Measurements from ENCODE around the gene HERPUD1. TPM values are rescaled to one million over a fixed set of nuclear protein-coding genes. Genes with fewer than 3 reads are reported as not detected.

Gene HERPUD1
- total and polyA plus RNA-seq, 2 experiments from 2014 or later = 40.5 to 116 TPM

DNA sequence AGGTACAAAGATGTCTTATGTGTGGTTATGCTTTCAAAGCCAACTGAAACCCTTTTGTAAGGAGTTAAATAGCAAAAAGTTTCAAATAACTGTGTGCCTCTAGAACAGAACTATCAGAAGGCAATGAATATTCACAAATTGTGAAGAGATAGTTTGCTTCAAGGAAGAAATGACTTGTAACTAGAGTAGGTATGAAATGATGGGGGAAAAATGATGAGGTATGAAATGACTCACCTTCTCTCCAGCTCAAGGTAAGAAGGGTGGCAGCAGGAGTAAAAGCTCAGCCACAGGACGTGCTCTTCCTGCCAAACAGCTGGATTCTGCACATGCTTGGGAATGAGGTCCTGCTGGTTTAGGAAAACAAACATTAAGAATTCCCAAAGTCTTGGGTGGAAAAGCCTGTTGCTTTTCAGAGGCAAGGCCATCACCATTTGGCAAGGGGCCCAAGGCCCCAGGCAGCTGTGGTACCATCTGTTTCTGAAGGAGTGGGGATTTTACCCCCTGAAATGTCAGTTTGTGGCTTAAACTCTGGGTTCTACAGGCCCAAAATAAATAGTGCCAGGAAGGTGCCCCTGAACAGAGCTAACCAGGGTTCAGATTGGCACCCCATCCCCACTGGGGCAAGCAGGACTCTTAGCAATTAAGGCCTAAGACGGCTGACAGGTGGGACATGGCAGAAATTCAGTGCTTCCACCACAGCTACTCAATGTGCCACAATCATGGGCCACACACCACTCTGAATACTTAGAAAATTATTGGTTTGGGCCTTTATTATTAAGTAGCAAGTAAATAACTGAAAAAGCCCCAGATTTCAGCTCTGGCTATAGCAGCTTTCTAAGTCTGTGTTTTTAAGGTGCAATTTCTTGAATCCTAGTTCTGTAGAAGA, 13.3 kb downstream of the HERPUD1 start:
- no peaks in the 10 kb centered on the region for H3K27me3 ChIP-seq
- TF ChIP-seq, protein P1, sequence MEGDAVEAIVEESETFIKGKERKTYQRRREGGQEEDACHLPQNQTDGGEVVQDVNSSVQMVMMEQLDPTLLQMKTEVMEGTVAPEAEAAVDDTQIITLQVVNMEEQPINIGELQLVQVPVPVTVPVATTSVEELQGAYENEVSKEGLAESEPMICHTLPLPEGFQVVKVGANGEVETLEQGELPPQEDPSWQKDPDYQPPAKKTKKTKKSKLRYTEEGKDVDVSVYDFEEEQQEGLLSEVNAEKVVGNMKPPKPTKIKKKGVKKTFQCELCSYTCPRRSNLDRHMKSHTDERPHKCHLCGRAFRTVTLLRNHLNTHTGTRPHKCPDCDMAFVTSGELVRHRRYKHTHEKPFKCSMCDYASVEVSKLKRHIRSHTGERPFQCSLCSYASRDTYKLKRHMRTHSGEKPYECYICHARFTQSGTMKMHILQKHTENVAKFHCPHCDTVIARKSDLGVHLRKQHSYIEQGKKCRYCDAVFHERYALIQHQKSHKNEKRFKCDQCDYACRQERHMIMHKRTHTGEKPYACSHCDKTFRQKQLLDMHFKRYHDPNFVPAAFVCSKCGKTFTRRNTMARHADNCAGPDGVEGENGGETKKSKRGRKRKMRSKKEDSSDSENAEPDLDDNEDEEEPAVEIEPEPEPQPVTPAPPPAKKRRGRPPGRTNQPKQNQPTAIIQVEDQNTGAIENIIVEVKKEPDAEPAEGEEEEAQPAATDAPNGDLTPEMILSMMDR (IDR thresholded peaks at IDR 0.05; ENCODE audit: low read depth, low read length) = no peak
- peak overlapping the region; percentile 38 for H3K27ac ChIP-seq
- no peaks in the 10 kb centered on the region for H3K9me3 ChIP-seq (ENCODE audit: low read depth)
- no peak for DNase-seq (ENCODE audit: low read depth in 1 of 2, low spot score in 1 of 2)
- H3K36me3 ChIP-seq = peaks cover 49% of the 10 kb centered on the region
- H3K4me1 ChIP-seq (ENCODE audit: low read depth) = no peaks in the 10 kb centered on the region
- no peak overlapping the region for H3K4me3 ChIP-seq

DNA sequence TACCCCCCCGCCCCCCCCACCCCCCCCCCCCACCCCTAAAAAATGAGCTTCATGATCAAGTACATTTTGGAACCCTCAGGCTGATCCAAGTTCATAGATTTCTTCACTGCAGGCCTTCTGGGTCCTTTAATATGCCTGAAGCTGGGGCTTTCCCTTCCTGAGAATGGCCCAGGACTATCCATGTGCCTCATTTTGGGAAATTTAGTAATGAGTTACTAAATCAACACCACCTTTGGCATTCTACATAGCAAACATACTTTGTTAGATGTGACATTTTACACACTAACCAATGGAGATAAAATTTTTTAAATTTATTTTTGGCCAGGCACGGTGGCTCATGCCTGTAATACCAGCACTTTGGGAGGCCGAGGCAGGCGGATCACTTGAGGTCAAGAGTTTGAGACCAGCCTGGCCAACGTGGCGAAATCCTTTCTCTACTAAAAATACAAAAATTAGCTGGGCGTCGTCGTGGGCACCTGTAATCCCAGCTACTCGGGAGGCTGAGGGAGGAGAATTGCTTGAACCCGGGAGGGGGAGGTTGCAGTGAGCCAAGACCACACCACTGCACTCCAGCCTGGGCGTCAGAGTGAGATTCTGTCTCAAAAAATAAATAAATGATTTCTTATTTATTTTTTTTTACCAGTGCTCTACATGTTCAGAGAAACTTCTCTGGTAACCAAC, 14.0 kb downstream of the HERPUD1 start:
- Histone ChIP-seq H3K27me3 (no peaks in the 10 kb centered on the region), H3K4me1 (ENCODE audit: low read depth) (no peaks in the 10 kb centered on the region), H3K4me3 (no peak overlapping the region), H3K36me3 (peaks cover 41% of the 10 kb centered on the region), H3K27ac (peak overlapping the region; percentile 33), H3K9me3 (ENCODE audit: low read depth) (no peaks in the 10 kb centered on the region)
- no peak for DNase-seq (ENCODE audit: low read depth in 1 of 2, low spot score in 1 of 2)
- TF ChIP-seq, protein P1 (IDR thresholded peaks at IDR 0.05; ENCODE audit: low read depth, low read length) = no peak

DNA sequence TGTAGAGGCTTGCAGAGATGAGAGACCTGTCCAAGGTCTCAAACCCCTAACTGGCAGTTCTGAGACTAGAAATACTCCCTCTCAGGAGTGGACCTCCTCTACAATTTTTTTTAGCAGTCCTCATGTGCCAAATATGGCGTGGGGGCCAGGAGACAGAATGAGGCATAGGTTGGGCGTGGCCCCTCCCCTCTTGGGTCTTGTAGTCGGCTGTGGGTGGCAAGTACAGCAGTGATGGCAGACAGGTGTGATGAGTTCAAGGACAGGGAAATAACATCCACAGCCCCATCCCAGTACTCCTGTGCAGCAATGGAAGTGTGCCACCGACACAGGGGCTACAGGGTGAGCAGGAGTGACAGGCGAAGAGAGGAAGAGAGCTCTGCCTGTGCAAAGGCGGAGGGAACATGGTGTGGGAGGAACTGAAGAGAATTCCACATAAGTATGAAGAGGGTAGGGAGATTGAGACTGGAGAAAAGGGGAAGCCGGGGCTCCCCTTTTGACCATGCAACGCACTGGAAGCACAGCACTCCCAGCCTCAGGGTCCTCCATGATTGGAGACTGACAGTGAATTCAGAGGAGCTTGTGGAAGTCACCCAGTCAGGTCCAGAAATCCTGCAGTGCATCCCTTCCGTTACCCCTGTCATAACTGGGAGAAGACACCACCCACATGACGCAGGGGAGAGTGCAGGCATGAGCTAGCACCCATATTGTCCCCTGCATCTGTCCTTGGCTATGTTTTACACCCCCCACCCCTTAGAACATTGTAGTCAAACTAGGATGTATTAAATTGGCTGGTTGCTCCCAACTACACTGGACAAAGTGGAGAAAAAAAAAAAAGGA, 15.0 kb downstream of the HERPUD1 start:
- peak overlapping the region; percentile 33 for H3K27ac ChIP-seq
- no peaks in the 10 kb centered on the region for H3K27me3 ChIP-seq
- no peaks in the 10 kb centered on the region for H3K9me3 ChIP-seq (ENCODE audit: low read depth)
- TF ChIP-seq, protein P1 (IDR thresholded peaks at IDR 0.05; ENCODE audit: low read depth, low read length) = no peak
- no peaks in the 10 kb centered on the region for H3K4me1 ChIP-seq (ENCODE audit: low read depth)
- no peak for DNase-seq (ENCODE audit: low read depth in 1 of 2, low spot score in 1 of 2)
- H3K36me3 ChIP-seq = peaks cover 31% of the 10 kb centered on the region
- H3K4me3 ChIP-seq = no peak overlapping the region

DNA sequence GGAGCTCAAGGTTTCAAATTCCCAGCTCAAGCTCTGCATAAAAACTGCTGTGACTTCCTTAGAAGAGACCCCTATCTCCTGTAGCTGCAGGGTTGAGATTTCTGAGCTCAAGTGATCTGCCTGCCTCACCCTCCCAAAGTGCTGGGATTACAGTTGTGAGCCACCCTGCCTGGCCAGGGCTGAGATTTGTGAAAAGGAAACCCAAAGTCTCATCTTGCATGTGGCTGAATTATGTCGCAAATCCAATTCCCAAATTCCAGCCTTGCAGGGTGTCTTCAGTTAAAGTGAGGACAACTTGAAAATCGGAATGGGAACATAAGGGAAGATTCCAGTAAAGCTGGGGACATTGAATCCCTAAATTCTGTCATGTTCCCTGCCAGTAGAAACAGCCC, 15.7 kb downstream of the HERPUD1 start:
- H3K4me3 ChIP-seq = no peak overlapping the region
- H3K27ac ChIP-seq = peak overlapping the region; percentile 32
- TF ChIP-seq, protein P1 (IDR thresholded peaks at IDR 0.05; ENCODE audit: low read depth, low read length) = no peak
- H3K36me3 ChIP-seq = peaks cover 26% of the 10 kb centered on the region
- no peaks in the 10 kb centered on the region for H3K4me1 ChIP-seq (ENCODE audit: low read depth)
- no peak for DNase-seq (ENCODE audit: low read depth in 1 of 2, low spot score in 1 of 2)
- H3K9me3 ChIP-seq (ENCODE audit: low read depth) = no peaks in the 10 kb centered on the region
- no peaks in the 10 kb centered on the region for H3K27me3 ChIP-seq

DNA sequence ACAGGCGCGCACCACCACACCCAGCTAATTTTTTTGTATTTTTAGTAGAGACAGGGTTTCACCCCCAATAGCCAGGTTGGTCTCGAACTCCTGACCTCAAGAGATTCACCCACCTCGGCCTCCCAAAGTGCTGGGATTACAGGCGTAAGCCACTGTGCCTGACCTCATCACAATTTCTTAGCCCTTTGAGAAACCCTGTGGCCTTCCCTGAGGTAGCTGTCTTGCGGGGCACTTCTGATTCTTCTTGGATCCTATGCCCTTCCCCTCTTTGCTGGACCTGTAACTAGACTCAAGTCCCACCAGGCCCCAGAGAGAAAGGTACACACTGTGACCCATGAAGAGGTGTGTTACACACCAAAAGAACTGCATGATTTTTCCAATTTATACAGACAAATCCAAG, 16.3 kb downstream of the HERPUD1 start:
- no peak overlapping the region for H3K27ac ChIP-seq
- H3K36me3 ChIP-seq = peaks cover 21% of the 10 kb centered on the region
- no peak overlapping the region for H3K4me3 ChIP-seq

More for the DNA sequence above, 16.3 kb downstream of the HERPUD1 start:
- TF ChIP-seq, protein P1 (IDR thresholded peaks at IDR 0.05; ENCODE audit: low read depth, low read length) = no peak
- H3K9me3 ChIP-seq (ENCODE audit: low read depth) = no peaks in the 10 kb centered on the region
- no peaks in the 10 kb centered on the region for H3K4me1 ChIP-seq (ENCODE audit: low read depth)
- no peak for DNase-seq (ENCODE audit: low read depth in 1 of 2, low spot score in 1 of 2)
- H3K27me3 ChIP-seq = no peaks in the 10 kb centered on the region

All from cardiac muscle cell (in vitro differentiated cells and primary cell).